Bronchial epithelial cell (primary cell): ENCODE results near the gene ZDHHC24. TPM values are rescaled to one million over a fixed set of nuclear protein-coding genes. Genes with fewer than 3 reads are reported as not detected.

Experiments
- DNase-seq: peaks from one replicate; pipeline ENCODE4 v3.0.0-alpha.2; 2010; ENCODE audit warnings: low read depth
- FAIRE-seq: peaks from 2 replicates; lab custom pipeline; 2011; peaks lifted over from hg19 to GRCh38; lab: Jason Lieb, UNC
- H3K27me3 ChIP-seq: 2 replicates; pipeline ENCODE4 v1.5.1; 2011; ENCODE audit warnings: low read length; ENCODE audit not compliant: control insufficient read depth, insufficient read depth
- H3K36me3 ChIP-seq: 2 replicates; pipeline ENCODE4 v1.5.1; 2011; ENCODE audit warnings: low read length; ENCODE audit not compliant: control insufficient read depth, insufficient read depth
- H3K4me3 ChIP-seq: 2 replicates; pipeline ENCODE4 v1.5.1; 2011; ENCODE audit warnings: mild to moderate bottlenecking, low read depth, low read length, control low read depth
- total RNA-seq: library from RNA; depleted of rRNA; stranded (reverse); fragments of >200 nt; gene quantifications from 2 replicates; pipeline ENCODE4 v1.2.1, GENCODE V29; 2014
- TF ChIP-seq, protein P1 (sequence below): IDR thresholded peaks from 2 replicates; pipeline ENCODE4 v1.5.1; 2011; ENCODE audit warnings: mild to moderate bottlenecking, moderate library complexity, low read length, control low read depth, inconsistent platforms; ENCODE audit not compliant: insufficient read depth, severe bottlenecking

Gene ZDHHC24
- total RNA-seq, 1 donor from 2014 or later = 8.4 TPM

DNA sequence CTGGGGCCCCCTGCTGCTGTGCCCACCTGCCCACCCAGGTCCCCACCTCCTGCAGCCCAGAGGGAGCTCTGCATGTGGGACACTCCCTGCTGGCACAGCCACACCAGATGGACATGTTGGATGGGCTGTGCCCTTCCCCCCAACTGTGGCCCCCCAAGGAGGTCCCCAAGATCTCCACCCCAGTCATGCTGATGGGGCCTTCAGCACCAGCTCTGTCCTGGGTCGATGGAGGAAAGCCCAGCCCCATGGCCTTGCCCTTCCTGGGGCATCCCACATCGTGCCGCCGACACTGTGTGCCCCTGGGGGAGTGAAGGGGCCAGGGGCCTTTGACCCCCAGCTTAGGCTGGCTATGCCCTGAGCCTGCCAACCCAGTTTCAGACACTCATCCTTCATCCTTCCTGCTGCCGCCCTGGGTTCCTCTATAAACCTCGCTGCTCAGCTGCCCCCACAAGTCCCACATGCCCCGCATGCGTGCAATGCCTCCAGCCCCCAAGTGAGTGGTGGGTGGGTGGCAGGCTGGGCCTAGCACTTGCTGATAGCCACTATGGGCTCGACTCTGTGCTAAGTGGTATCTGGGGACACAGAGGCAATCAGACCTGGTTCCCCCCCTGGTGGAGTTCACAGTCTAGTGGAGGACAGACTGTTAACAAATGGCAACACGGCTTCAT lies 69.5 kb downstream of the ZDHHC24 start:
- TF ChIP-seq, protein P1, sequence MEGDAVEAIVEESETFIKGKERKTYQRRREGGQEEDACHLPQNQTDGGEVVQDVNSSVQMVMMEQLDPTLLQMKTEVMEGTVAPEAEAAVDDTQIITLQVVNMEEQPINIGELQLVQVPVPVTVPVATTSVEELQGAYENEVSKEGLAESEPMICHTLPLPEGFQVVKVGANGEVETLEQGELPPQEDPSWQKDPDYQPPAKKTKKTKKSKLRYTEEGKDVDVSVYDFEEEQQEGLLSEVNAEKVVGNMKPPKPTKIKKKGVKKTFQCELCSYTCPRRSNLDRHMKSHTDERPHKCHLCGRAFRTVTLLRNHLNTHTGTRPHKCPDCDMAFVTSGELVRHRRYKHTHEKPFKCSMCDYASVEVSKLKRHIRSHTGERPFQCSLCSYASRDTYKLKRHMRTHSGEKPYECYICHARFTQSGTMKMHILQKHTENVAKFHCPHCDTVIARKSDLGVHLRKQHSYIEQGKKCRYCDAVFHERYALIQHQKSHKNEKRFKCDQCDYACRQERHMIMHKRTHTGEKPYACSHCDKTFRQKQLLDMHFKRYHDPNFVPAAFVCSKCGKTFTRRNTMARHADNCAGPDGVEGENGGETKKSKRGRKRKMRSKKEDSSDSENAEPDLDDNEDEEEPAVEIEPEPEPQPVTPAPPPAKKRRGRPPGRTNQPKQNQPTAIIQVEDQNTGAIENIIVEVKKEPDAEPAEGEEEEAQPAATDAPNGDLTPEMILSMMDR = no peak
- Histone ChIP-seq H3K27me3 (no peaks in the 10 kb centered on the region), H3K36me3 (peaks cover 11% of the 10 kb centered on the region), H3K4me3 (no peak overlapping the region)
- DNase-seq (no peak), FAIRE-seq (no peak)

DNA sequence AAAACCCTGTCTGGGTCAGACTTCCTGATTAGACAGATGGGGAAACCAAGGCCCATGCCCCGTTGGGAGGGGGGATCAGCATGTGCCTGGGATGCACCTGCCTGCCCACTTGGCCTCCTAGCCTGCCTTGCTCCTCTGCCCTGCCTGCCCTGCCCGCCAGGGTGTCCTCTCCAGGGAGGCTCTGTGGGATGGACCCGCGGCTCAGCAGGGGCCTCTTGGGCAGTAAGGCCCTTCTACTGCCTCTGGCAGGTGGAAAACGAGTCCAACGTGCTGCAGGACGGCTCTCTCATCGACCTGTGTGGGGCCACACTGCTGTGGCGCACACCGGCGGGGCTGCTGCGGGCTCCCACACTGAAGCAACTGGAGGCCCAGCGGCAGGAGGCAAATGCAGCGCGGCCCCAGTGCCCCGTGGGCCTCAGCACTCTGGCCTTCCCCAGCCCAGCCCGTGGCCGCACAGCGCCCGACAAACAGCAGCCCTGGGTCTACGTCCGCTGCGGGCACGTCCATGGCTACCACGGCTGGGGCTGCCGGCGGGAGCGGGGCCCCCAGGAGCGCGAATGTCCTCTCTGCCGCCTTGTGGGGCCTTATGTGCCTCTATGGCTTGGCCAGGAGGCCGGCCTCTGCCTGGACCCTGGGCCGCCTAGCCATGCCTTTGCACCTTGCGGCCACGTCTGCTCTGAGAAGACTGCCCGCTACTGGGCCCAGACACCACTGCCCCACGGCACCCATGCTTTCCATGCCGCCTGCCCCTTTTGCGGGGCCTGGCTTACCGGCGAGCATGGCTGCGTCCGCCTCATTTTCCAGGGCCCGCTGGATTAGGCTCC lies 70.3 kb downstream of the ZDHHC24 start:
- H3K27me3 ChIP-seq = no peaks in the 10 kb centered on the region
- DNase-seq (no peak), FAIRE-seq (no peak)
- TF ChIP-seq, protein P1 = no peak
- no peak overlapping the region for H3K4me3 ChIP-seq
- H3K36me3 ChIP-seq = peaks cover 11% of the 10 kb centered on the region

DNA sequence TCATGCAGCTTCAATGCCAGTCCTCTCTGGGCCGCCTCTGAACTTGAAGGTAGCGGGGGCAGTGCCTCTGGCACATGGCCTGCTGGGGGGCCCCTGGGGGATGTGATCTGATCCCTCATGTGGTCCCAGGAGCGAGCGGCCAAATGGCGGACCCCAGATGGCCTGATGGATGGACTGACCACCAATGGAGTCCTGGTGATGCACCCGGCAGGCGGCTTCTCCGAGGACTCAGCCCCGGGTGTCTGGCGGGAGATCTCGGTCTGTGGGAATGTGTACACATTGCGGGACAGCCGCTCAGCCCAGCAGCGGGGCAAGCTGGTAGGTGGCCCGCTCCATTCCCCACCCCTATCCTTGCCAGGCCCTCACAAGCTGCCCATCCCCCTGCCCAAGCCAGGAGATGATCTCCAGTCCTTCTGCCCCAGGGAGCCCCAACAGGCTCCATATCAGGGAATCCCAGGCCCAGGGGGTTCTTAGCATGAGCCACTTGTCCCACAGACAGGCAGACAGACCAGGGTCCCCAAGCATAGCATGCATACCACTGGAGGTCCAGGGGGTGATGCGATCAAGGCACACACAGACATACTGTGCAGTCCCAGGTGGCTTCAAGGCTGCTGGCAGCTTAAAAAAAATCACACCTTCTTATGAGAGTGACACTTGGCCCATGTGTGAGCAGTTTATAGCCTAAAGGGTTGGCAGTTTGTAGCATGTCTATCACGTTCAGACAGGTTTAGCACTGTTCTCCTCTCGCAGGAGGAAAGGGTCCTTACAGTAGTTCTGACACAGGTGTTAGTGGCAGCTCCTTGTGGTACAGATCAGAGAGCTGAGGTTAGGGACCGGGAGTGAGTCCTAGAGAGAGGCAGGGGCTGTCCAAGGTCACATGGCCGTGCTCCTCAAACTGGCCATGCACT lies 72.0 kb downstream of the ZDHHC24 start:
- Histone ChIP-seq H3K4me3 (no peak overlapping the region), H3K36me3 (peaks cover 11% of the 10 kb centered on the region), H3K27me3 (no peaks in the 10 kb centered on the region)
- TF ChIP-seq, protein P1 = no peak
- peak; percentile 70 for DNase-seq
- FAIRE-seq = no peak

DNA sequence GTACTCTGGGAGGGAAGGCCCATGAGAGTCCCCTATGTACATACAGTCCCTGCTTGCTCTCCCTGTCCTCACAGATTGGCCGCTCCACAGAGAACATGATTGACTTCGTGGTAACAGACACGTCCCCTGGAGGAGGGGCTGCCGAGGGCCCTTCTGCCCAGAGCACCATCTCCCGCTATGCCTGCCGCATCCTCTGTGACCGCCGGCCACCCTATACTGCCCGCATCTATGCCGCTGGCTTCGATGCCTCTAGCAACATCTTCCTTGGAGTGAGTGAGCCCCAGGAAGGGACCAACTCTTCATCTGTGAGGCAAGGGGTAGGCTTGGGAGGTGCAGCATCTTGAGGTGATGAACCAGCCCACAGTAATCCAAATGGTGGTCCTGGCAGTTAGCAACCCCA lies 72.7 kb downstream of the ZDHHC24 start:
- FAIRE-seq (no peak), DNase-seq (no peak)
- H3K36me3 ChIP-seq = peaks cover 12% of the 10 kb centered on the region
- TF ChIP-seq, protein P1 = no peak
- H3K4me3 ChIP-seq = no peak overlapping the region
- no peaks in the 10 kb centered on the region for H3K27me3 ChIP-seq

DNA sequence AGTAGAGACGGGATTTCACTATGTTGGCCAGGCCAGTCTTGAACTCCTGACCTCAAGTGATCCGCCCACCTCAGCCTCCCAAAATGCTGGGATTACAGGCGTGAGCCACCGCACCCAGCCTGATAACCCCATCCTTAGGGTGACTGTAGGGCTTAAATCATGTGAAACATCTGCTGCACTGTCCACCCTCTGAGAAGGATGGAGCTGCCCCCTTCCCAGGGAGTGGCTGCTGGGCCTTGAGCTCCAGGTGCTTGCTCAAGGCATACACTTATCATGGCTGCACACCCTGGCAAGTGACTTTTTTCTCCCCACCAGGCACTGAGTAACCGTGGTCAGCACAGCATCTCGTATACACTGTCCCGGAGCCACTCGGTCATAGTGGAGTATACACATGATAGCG lies 73.8 kb downstream of the ZDHHC24 start:
- Histone ChIP-seq H3K36me3 (peaks cover 12% of the 10 kb centered on the region), H3K27me3 (no peaks in the 10 kb centered on the region), H3K4me3 (no peak overlapping the region)
- TF ChIP-seq, protein P1 = no peak
- FAIRE-seq = no peak
- no peak for DNase-seq
